Measurements from ENCODE around the gene GK.
"Not testable (repeated sequence)": the region's sequence is repeated elsewhere in the genome, so short reads cannot be mapped to it uniquely, and the experiment has no call there.

GK gene

GRCh38 chrX:30637874-30638815 is 15.1 kb upstream of the GK start:
- TF ChIP-seq ZFX (IDR thresholded peaks at IDR 0.05; ENCODE audit: borderline replicate concordance): no peak
- H3K27ac ChIP-seq: no peak overlapping the region

DNA sequence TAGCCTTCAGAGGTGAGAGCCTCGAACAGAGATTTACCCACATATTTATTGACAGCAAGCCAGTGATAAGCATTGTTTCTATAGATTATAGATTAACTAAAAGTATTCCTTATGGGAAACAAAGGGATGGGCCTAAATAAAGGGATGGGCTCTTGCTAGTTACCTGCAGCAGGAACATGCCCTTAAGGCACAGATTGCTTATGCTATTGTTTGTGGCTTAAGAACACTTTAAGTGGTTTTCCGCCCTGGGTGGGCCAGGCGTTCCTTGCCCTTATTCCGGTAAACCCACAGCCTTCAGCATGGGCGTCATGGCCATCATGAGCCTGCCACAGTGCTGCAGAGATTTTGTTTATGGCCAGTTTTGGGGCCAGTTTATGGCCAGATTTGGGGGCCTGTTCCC is 13.5 kb upstream of the GK start:
- not testable (repeated sequence) for H3K27ac ChIP-seq

DNA sequence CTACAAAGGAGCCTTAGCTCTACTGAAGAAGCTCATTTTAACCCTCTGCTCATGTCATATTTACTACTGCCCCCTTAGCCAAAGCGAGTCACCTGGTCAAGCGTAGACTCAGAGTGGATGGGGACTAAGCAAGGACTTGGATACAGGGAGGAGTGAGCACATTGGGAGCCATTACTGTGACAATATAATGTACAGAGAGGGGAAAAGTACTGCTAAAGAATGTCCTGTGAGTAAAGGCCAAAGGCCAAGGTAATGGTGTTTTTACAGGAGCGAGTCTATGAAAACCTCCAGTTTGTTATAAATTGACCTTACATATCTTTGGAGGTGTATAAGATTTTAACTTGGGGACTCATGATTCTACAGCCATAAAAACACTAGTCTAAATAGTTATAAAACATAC is 10.6 kb upstream of the GK start:
- H3K27ac ChIP-seq: no peak overlapping the region
- TF ChIP-seq, protein P1, sequence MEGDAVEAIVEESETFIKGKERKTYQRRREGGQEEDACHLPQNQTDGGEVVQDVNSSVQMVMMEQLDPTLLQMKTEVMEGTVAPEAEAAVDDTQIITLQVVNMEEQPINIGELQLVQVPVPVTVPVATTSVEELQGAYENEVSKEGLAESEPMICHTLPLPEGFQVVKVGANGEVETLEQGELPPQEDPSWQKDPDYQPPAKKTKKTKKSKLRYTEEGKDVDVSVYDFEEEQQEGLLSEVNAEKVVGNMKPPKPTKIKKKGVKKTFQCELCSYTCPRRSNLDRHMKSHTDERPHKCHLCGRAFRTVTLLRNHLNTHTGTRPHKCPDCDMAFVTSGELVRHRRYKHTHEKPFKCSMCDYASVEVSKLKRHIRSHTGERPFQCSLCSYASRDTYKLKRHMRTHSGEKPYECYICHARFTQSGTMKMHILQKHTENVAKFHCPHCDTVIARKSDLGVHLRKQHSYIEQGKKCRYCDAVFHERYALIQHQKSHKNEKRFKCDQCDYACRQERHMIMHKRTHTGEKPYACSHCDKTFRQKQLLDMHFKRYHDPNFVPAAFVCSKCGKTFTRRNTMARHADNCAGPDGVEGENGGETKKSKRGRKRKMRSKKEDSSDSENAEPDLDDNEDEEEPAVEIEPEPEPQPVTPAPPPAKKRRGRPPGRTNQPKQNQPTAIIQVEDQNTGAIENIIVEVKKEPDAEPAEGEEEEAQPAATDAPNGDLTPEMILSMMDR (IDR thresholded peaks at IDR 0.05): no peak
- TF ChIP-seq ZFX (IDR thresholded peaks at IDR 0.05; ENCODE audit: borderline replicate concordance): no peak

GRCh38 chrX:30643313-30643821 is 9.9 kb upstream of the GK start:
- no peak for TF ChIP-seq ZFX (IDR thresholded peaks at IDR 0.05; ENCODE audit: borderline replicate concordance)
- H3K27ac ChIP-seq: no peak overlapping the region

GRCh38 chrX:30649859-30650258 is 3.4 kb upstream of the GK start:
- H3K27ac ChIP-seq: no peak overlapping the region

DNA sequence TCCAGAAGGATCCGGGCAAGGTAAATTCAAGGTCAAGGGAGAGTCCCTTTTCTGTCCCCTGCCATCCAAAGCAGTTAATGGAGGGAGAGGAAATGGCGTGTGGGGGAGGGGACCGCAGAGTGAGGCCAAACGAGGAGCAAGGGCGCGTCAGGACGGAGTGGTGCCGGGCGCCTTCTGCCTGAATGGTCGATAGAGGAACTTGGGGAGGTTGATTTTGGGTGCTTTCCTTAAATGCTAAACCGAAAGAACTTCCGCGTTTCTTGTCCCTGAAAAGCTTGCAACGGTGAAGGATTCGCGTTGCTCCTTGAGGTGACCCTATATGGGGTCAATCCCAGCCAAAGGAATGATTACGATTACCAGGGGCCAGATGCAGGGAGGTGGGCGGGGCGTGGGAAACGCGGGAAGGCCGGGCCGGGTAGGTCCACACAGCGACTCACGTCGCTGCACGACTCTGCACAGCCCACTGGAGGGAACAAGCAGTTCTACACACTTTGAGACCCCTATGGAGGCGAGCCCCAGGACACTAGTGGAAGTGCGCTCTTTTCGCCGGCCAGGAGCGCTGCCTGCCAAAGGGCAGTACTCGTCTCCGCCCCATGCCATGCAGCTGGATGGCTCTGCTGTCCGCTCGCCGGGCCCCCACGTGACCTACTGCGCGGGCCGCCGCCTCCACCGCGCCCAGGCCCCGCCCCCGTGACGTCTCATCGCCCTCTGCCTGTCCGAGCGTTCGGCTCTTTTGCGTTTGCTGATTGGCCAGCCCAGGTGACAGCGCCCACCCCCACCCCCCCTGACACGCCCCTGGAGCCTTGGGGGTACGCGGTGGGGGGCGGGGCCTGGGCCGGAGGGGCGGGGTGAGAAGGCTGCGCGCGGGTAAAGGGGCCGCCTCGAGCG is 452 bp upstream of the GK start:
- TF ChIP-seq ZFX (IDR thresholded peaks at IDR 0.05; ENCODE audit: borderline replicate concordance): no peak
- TF ChIP-seq, protein P1 (IDR thresholded peaks at IDR 0.05): no peak
- peak overlapping the region; percentile 59 for H3K27ac ChIP-seq

More at GRCh38 chrX:30649859-30650258, 3.4 kb upstream of the GK start:
- TF ChIP-seq ZFX (IDR thresholded peaks at IDR 0.05; ENCODE audit: borderline replicate concordance): no peak
- TF ChIP-seq, protein P1 (IDR thresholded peaks at IDR 0.05): no peak

DNA sequence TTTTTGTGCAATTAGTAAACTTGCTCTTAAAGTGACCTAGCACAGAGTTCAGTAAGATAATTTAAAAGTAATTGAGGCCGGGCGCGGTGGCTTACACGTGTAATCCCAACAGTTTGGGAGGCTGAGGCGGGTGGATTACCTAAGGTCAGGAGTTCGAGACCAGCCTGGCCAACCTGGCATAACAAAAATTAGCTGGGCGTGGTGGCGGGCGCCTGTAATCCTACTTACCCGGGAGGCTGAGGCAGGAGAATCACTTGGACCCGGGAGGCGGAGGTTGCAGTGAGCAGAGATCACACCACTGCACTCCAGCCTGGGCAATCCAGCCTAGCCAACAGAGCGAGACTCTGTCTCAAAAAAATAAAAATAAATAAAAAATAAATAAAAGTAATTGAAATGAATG is 1.2 kb downstream of the GK start:
- not testable (repeated sequence) for H3K27ac ChIP-seq

DNA sequence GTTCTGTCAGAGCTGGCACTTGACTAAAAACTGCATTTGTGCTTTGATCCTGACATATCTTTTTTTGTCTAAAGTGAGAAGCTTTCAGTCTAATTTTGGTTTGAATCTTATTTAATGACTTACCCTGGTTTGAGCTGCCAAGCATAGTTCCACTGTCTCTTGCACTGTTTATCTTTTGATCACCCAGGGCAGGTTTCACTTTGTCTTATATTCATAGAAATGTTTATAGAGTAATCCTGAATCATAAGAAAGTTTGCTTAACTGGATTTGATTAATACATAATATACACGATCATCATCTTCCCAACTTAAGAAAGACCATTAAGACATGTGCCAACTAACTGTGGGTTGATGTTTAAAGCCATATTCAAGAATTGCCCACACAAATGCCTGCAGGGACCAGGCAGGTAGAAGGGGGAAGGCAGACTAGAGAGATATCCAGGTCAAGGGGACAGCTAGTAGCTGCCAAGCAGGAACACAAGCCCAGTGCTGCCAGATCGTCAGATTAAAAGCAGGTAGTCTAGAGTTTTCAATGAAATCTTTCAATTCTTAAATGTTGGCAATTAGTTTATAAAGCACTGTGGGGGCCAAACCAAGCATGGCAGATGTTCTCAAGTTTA is 1.9 kb downstream of the GK start:
- TF ChIP-seq ZFX (IDR thresholded peaks at IDR 0.05; ENCODE audit: borderline replicate concordance): no peak
- TF ChIP-seq, protein P1 (IDR thresholded peaks at IDR 0.05): no peak
- H3K27ac ChIP-seq: no peak overlapping the region

- TF ChIP-seq, protein P1 (IDR thresholded peaks at IDR 0.05): no peak
- no peak for TF ChIP-seq ZFX (IDR thresholded peaks at IDR 0.05; ENCODE audit: borderline replicate concordance)
- H3K27ac ChIP-seq: no peak overlapping the region
These were observed 2.8 kb downstream of the GK start for GRCh38 chrX:30655991-30656390.

Data from 22Rv1 (cell line).